NAMALWA (cell line): ENCODE measurements around the gene KLHL36.

Experiments
- DNase-seq: peaks from one replicate; pipeline ENCODE4 v3.0.0-alpha.2; 2015; ENCODE audit warnings: low spot score

Gene KLHL36

DNA sequence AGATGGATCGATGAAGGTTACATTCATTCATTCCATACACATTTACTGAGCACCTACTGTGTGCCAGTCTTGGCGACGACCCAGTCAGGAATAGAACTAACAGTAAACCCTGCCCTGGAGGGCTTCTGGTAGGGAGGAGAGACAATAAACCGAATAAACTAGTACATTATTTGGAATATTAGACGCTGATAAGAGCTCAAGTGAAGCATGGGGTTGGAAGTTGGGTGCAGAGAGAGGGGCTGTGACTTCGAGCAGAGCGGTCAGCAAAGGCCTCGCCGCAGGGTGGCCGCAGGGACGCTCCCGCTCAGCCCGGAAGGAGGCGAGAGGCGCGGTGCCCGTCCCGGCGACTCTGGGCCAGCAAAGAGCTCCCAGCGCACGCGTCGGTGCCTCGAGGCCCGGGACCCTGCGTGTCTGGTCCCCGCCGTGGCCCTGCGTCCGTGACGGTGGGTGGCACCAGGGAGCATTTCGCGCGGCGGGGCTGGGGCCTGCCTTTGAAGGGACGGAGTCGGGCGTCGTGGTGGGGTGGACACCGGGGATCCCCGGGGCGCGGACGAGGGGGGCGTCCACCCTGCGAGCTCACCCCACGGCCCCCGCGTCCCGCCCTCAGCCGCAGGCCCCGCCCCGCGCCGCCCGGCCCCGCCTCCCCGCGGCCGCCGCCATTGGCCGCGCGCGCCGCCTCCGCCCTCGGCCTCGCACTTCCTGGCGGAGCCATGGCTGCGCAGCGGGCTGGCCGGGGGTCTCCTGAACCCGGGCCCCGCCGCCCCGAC, at the start of gene KLHL36:
KLHL36 (plus strand) TSS at position 684 of the 767 bp plus-strand sequence. CDS start 2,357 bp downstream, outside the sequence.
- DNase-seq: peak; percentile 53

- peak; percentile 71 for DNase-seq
Observed at GRCh38 chr16:84599521-84600202, 48.6 kb upstream of the KLHL36 start.

GRCh38 chr16:84600343-84601229, 47.7 kb upstream of the KLHL36 start:
- peak; percentile 88 for DNase-seq

DNA sequence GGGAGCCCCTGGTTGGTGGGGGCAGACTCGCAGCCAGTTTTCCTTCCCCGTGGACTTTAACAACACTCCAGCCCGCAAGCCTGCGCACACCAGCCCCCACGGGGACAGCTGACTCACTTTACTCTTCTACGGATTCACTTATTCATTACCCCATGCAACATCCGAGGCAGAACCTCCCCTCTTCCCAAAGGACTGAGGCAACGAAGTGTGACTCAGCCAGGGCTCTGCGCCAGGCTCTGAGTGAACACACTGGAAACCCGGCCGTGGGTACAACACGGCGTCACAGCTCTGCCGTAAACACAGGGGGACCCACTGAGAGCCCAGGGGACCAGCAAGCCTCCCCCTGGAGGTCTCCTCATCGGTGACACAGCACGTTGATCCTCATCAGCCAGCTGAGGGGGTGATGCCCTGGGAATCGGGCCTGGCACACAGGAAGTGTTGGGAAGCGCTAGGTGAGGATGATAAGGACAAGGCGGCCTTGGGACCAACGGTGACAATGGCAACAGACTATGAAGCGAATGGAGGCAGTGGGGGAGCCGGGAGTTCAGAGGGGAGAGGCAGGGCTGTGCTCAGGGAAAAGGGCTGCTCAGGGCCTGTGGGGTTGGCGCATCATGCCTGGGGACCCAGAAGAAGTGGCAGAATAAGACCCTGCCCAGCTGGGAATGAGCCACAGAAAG, 45.0 kb upstream of the KLHL36 start:
- DNase-seq: no peak

DNA sequence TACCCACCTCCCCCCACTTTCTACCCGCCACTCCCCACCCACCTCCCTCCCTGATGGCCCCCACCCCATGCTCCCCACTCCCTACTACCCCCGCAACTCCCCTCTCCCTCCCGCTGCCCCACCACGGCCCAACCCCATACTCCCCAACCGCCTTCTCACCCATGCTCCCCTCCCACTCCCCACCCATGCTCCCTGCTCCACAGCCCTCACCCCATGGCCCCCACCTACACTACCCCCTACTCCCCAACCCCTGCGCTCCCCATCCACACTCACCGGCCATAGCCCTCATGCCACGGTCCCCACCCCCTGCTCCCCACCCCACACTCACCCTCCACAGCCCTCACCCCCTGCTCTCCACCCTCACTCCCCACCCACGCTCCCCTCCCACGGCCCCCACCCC, 44.4 kb upstream of the KLHL36 start:
- no peak for DNase-seq

DNA sequence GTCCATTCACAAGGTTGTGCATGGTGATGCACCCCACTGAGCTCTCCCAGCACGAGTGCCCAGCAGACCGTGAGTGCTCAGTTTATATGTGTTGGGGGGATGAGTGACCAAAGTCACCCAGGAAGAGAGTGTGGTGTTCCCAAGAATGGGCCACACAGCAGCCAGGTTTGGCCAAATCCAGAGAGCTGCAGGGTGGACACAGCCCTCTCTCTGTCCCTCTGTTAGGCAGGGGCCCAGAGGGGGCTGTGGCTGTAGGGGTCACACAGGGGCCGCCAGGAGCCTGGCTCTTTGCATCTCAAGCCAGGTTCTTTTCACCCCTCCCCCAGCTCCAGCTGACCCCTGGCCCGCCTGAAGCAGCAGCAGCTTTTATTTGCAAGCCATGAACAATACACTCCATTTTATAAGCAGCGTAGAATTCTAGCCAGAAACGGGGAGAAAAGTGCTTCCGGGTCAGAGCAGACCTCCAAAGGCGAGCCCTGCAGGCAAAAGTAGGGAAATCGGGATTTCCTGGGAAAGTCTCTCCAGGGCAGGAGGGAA, 43.8 kb upstream of the KLHL36 start:
- DNase-seq: no peak

DNA sequence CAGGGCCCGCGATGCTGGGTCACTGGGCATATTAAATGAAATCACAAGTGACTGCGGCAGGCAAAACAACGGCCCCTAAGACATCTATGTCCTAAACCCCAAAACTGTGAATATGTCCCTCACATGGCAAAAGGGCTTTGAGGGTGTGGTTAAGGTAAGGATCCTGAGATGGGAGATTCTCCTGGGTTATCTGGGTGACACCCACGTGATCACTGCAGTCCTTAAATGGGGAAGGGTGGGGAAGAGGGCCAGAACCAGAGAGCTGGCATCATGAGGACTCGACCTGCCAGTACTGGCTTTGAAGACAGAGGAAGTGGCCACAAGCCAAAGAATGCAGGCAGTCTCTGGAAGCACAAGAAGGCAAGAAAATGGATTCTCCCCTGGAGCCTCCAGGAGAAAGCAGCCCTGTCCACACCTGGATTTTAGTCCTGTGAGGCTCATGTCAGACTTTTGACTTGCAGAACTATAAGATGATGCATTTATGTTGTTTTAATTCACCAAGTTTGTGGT, 42.9 kb upstream of the KLHL36 start:
- no peak for DNase-seq

DNA sequence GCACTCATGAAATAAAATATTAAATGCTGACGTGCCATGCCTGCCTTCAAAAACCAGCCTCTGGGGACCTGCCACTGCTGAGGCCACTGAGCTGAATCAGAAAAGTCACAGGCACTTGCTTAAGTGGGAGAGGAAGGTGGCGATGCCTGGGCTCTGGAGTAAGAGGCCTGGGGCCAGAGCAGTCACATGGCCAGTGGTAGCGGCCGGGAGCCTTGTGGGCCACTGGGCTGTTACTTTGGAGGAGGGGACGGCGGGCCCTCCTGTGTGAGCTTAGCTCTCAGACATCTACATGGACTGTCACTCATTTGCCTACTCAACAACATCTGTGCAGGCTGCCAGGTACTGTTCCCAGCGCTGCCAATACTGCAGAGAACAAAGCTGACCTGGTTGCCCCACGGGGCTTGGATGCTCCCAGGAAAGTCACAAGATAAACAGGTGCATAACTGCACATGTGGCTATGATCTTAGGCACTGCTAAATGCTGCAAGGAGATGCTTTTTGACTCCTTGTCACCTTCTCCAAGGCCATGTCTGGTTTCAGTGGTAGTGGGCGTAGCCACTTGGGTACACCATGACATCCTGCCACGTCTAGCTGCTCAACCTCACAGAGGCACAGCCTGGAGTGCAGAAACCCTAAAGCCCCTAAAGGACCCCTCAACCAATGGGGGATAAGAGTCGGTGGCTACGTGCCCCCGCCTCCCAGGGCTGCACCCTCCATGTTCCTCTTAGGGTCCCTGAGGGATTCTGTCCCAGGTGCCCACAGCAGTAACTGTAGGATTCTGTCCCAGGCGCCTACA, 42.0 kb upstream of the KLHL36 start:
- DNase-seq: no peak

- DNase-seq: no peak
Observed at GRCh38 chr16:84607061-84607460, 41.2 kb upstream of the KLHL36 start.

- DNase-seq: peak; percentile 65
Observed at GRCh38 chr16:84607694-84608093, 40.6 kb upstream of the KLHL36 start.

DNA sequence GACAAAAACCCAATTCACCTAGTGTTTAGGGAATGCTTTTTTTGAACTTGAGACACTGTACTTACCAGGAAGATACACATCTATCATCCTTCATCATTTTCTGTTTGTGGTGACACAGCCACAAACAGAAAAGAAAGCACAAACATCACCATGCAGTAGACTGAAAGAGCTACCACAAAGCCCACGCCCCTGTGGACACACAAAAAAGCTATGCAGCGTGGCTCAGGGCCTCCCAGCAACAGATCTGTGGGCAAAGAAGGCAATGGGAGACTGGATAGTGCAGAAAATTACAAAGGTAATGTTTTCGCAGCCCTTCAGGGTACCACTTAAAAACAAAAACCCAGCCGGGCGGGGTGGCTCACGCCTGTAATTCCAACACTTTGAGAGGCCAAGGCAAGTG, 40.0 kb upstream of the KLHL36 start:
- DNase-seq: no peak

- DNase-seq: no peak
Observed at GRCh38 chr16:84609563-84610177, 38.6 kb upstream of the KLHL36 start.

- peak; percentile 53 for DNase-seq
Observed at GRCh38 chr16:84610376-84610775, 37.9 kb upstream of the KLHL36 start.

DNA sequence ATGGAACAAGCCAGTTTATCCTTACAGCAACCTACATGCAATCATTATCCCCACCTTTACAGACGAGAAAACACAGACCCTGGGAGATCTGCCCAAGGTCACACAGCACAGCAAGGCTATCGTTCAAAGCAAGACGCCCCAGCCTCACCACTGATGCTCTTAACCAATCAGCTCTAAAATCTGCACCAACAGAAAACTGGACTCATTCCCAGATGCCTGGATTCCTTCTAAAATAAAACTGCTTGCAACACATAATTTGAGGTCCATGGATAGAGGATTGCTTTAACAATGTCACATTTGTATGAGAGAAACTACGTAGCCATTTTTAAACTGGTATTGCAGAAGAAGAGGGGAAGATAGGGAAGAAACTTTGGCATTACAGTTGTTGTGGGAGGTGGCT, 37.3 kb upstream of the KLHL36 start:
- no peak for DNase-seq

GRCh38 chr16:84612686-84613085, 35.6 kb upstream of the KLHL36 start:
- DNase-seq: no peak

DNA sequence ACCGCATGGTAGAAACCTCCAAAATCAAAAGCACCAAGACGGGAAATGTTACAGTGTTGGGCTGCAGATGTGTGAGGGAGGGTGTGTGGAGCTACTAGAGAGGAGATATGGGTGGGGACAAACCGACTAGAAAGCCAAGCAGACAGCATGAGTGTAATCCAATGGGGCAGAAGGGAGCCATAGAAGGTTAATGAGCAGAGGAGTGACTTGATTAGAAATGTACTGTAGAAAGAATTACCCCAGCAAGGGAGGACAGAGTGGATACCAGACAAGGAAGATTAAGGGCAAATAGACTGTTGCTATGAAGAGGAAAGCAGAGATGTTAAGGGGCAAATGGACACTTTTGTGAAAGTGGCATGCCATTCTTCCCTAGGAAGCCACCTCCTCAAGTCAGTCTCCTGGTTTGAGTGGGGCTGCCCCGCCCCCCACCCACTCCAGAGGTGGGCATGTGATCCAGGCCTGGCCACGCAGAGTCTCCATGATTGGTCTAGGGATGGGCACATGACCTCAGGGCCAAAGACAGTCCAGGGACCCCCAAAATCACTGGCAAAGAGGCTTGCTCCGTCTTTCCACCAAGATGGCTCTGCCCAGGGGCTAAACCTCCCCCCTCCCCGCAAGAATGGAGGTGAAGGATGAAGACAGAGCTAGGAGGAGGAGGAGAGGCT, 34.8 kb upstream of the KLHL36 start:
- no peak for DNase-seq

- no peak for DNase-seq
Observed at GRCh38 chr16:84614073-84614459, 34.2 kb upstream of the KLHL36 start.

GRCh38 chr16:84614623-84614967, 33.7 kb upstream of the KLHL36 start:
- no peak for DNase-seq

DNA sequence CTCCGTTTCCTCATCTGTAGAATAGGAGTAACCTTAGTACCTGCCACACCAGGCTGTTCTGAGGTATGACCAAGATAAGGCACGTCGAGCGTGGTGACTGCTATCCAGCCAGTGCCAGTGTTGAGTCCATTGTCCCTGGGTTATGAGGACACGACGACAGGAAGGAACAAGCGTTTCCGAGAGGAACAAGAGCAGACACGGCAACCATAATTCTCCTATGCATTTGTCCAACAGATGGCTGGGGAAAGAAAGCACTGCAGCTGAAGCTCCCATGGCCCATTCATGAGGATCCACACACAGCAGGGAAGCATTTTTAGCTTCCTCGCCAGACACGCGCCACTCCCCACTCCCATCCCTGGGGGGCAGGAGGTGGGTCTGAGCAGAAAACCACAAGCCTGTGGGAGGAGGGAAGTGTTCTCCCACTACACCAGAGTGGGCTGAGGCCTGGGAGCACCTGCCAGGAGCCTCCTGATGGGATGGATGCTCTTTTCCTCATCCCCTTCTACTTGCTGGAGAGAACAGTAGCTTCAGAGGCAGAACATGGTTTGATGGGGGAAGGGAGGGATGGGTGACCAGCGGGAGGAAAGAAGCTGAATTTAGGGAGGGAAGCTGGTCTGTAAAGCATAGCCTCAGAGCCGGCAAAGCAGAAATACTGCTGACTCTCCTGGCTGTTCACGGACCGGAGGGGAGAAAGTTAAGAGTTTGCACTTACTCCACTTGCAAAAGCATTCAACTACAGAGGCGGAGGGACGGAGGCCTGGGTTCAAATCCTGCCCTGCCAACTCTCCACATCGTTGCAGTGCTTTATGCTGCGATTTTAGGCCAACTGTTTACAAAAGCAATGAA, 33.1 kb upstream of the KLHL36 start:
- no peak for DNase-seq
